Fibroblast of the aortic adventitia (primary cell): ENCODE results near the gene ABHD13. TPM values are rescaled to one million over a fixed set of nuclear protein-coding genes. Genes with fewer than 3 reads are reported as not detected.

Source experiments
- DNase-seq: peaks from one replicate; pipeline ENCODE4 v3.0.0-alpha.2; 2010; ENCODE audit warnings: low read depth
- H3K4me3 ChIP-seq: 2 replicates; pipeline ENCODE4 v1.5.1; 2011; ENCODE audit warnings: low read depth, mild to moderate bottlenecking, control low read depth, low read length, moderate library complexity
- CTCF ChIP-seq: IDR thresholded peaks from 2 replicates; pipeline ENCODE4 v1.5.1; 2011; ENCODE audit warnings: mild to moderate bottlenecking, low read length, control low read depth, inconsistent platforms; ENCODE audit not compliant: insufficient read depth
- total RNA-seq: library from RNA; depleted of rRNA; stranded (reverse); fragments of >200 nt; gene quantifications from 2 replicates; pipeline ENCODE4 v1.2.3, GENCODE V29; 2012; ENCODE audit warnings: low replicate concordance

Gene ABHD13
- total RNA-seq, 1 donor: 10.2 TPM

- no peak for DNase-seq
- no peak for TF ChIP-seq CTCF
- no peak overlapping the region for H3K4me3 ChIP-seq
Measured at GRCh38 chr13:108223687-108224503, 5.7 kb downstream of the ABHD13 start.

DNA sequence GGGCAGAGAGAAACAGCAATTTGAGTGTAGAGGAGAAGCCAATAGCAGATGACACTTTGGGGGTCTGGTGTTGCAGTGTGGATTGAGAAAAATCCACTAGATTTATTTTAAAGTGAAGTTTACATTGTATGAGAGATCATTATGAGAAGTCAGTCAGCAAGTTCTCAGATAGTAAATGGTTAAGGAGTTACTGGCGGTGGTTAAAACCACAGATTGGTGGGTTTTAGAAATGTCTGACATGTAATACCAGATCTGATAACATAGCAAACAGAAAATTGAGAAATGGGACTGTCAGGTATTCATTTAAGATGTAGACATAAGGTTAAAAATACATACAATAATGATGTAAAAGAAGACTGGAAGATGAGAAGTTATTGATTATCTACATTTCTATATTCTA, 7.2 kb downstream of the ABHD13 start:
- no peak overlapping the region for H3K4me3 ChIP-seq
- no peak for DNase-seq
- TF ChIP-seq CTCF: no peak

GRCh38 chr13:108226184-108226583, 8.0 kb downstream of the ABHD13 start:
- H3K4me3 ChIP-seq: no peak overlapping the region
- DNase-seq: no peak
- TF ChIP-seq CTCF: no peak

GRCh38 chr13:108227651-108228272, 9.6 kb downstream of the ABHD13 start:
- no peak overlapping the region for H3K4me3 ChIP-seq
- TF ChIP-seq CTCF: peak; percentile 68
- peak; percentile 71 for DNase-seq

DNA sequence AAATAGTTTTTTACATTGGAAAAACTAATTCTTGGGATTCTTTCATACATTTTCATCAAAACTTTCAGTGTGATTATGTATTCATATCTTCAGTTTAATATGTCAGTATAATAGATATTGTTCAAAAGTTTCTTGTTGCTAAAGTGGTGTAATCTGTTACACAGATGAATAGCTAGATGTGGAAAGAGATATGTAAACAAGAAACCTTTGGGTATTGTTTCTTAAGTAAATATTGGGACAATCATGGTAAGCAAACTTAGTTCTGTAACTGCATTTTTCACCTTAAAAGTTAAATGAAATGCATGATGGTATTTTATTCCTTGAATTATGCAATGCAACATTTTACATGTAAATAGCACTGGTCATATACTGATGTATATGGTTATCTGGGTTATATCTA, 12.2 kb downstream of the ABHD13 start:
- no peak overlapping the region for H3K4me3 ChIP-seq
- TF ChIP-seq CTCF: no peak
- no peak for DNase-seq

GRCh38 chr13:108249150-108249549, 31.0 kb downstream of the ABHD13 start:
- no peak for DNase-seq
- no peak for TF ChIP-seq CTCF

More at GRCh38 chr13:108249150-108249549, 31.0 kb downstream of the ABHD13 start:
- H3K4me3 ChIP-seq: no peak overlapping the region
